ENCODE measurements around the gene OMD. TPM values are rescaled to one million over a fixed set of nuclear protein-coding genes. Genes with fewer than 3 reads are reported as not detected.

The OMD gene
- total RNA-seq, 3 donors from 2014 or later (not counting 1 experiment from before 2014, with no cell fraction given), result not detected

- ATAC-seq (no peak), DNase-seq (no peak)
- intact Hi-C loops (cut with micrococcal nuclease), result no loop called here
- no peak overlapping the region for H3K4me3 ChIP-seq (ENCODE audit: low read length)
- no peaks in the 10 kb centered on the region for H3K36me3 ChIP-seq (ENCODE audit: control insufficient read depth, insufficient read depth, low read length)
- no peaks in the 10 kb centered on the region for H3K27me3 ChIP-seq (ENCODE audit: control insufficient read depth, insufficient read depth, low read length)
- H3K9me3 ChIP-seq (ENCODE audit: control insufficient read depth, insufficient read depth, low read length), result no peaks in the 10 kb centered on the region
- no peak overlapping the region for H3K27ac ChIP-seq (ENCODE audit: low read length)
- WGBS (ENCODE audit: insufficient coverage), result no CpG with 5 or more reads among the region's 2 CpGs
- H3K36me3 Mint-ChIP-seq, result no peaks in the 10 kb centered on the region
- no peak for TF ChIP-seq CTCF (IDR thresholded peaks at IDR 0.05)
- peaks cover 18 to 19% of the 10 kb centered on the region in 2 donors for H3K4me1 Mint-ChIP-seq
- peaks cover 9% of the 10 kb centered on the region for H3K4me1 ChIP-seq (ENCODE audit: control insufficient read depth, insufficient read depth, low read length)
- no peak overlapping the region for H3K4me3 Mint-ChIP-seq
- no peak overlapping the region for H3K27ac Mint-ChIP-seq
- H3K27me3 Mint-ChIP-seq (ENCODE audit: low read depth in 2 of 2), result no peaks in the 10 kb centered on the region
- H3K9me3 Mint-ChIP-seq, result no peaks in the 10 kb centered on the region
These were observed 15.4 kb downstream of the OMD start for GRCh38 chr9:92408747-92409478.

GRCh38 chr9:92407818-92408217 is 16.5 kb downstream of the OMD start:
- WGBS (ENCODE audit: insufficient coverage), result 94% methylated on average over 2 of the region's 2 CpGs
- ATAC-seq, result no peak
- no peak overlapping the region for H3K27ac Mint-ChIP-seq

GRCh38 chr9:92406477-92406876 is 17.8 kb downstream of the OMD start:
- peaks cover 18 to 19% of the 10 kb centered on the region in 2 donors for H3K4me1 Mint-ChIP-seq

More at GRCh38 chr9:92407818-92408217, 16.5 kb downstream of the OMD start:
- Mint-ChIP-seq H3K36me3 (no peaks in the 10 kb centered on the region), H3K4me3 (no peak overlapping the region), H3K9me3 (no peaks in the 10 kb centered on the region), H3K4me1 (peaks cover 18 to 19% of the 10 kb centered on the region in 2 donors), H3K27me3 (ENCODE audit: low read depth in 2 of 2) (no peaks in the 10 kb centered on the region)
- H3K36me3 ChIP-seq (ENCODE audit: control insufficient read depth, insufficient read depth, low read length), result no peaks in the 10 kb centered on the region
- H3K9me3 ChIP-seq (ENCODE audit: control insufficient read depth, insufficient read depth, low read length), result no peaks in the 10 kb centered on the region
- H3K4me1 ChIP-seq (ENCODE audit: control insufficient read depth, insufficient read depth, low read length), result peaks cover 9% of the 10 kb centered on the region
- no peak for TF ChIP-seq CTCF (IDR thresholded peaks at IDR 0.05)
- H3K27me3 ChIP-seq (ENCODE audit: control insufficient read depth, insufficient read depth, low read length), result no peaks in the 10 kb centered on the region
- intact Hi-C loops (cut with micrococcal nuclease), result no loop called here
- no peak for DNase-seq
- no peak overlapping the region for H3K4me3 ChIP-seq (ENCODE audit: low read length)
- H3K27ac ChIP-seq (ENCODE audit: low read length), result no peak overlapping the region

More at GRCh38 chr9:92406477-92406876, 17.8 kb downstream of the OMD start:
- Mint-ChIP-seq H3K4me3 (peak overlapping the region; percentile 80), H3K9me3 (no peaks in the 10 kb centered on the region), H3K27me3 (ENCODE audit: low read depth in 2 of 2) (no peaks in the 10 kb centered on the region), H3K36me3 (no peaks in the 10 kb centered on the region), H3K27ac (peak overlapping the region; percentile 86 to 89)
- DNase-seq, result peak in 1 of 2 donors; percentile 71
- peaks cover 9% of the 10 kb centered on the region for H3K4me1 ChIP-seq (ENCODE audit: control insufficient read depth, insufficient read depth, low read length)
- peak; percentile 93 to 98 (median 96) for ATAC-seq
- TF ChIP-seq CTCF (IDR thresholded peaks at IDR 0.05), result no peak
- 3% methylated on average over 3 of the region's 3 CpGs for WGBS (ENCODE audit: insufficient coverage)
- peak overlapping the region; percentile 61 for H3K27ac ChIP-seq (ENCODE audit: low read length)
- H3K27me3 ChIP-seq (ENCODE audit: control insufficient read depth, insufficient read depth, low read length), result no peaks in the 10 kb centered on the region
- H3K9me3 ChIP-seq (ENCODE audit: control insufficient read depth, insufficient read depth, low read length), result no peaks in the 10 kb centered on the region
- no peaks in the 10 kb centered on the region for H3K36me3 ChIP-seq (ENCODE audit: control insufficient read depth, insufficient read depth, low read length)
- no peak overlapping the region for H3K4me3 ChIP-seq (ENCODE audit: low read length)
- intact Hi-C loops (cut with micrococcal nuclease), result no loop called here
